ENCODE results near the gene UBL3. TPM values are rescaled to one million over a fixed set of nuclear protein-coding genes. Genes with fewer than 3 reads are reported as not detected.

UBL3 gene
- total RNA-seq, 1 experiment from 2014 or later: 19.0 TPM

DNA sequence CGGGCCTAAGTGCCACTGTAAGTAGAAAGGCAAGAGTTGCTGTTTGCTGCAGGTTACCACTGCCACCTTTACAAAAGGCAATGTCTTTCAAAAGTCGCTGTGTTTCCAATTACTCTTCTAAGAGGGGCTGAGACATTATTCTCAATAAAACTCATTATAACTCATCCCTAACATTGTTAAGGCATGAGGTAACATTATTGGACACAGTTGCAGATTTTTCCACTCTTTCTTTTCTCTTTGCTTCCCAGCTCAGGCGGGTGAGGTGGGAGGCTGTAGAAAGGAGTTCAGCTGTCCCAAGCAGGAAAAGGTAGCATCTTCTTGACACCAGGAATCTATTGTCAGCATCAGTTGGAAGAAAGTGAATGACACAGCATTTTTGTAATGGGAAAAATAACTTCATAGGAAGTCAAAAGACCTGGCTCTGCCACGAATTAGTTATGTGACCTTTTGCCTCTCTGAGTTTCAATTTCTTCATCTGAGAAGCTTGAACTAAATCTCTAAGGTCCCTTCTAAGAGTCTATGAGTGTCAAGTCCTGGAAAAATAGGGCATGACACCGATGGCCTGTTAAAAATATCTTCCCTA lies 2.1 kb upstream of the UBL3 start:
- H3K23ac ChIP-seq (ENCODE audit: insufficient read length, low read depth, low read length): no peak overlapping the region
- no peak overlapping the region for H2BK15ac ChIP-seq (ENCODE audit: low read depth, low read length)
- Mint-ChIP-seq H3K9me3 (no peaks in the 10 kb centered on the region; a peak in 1 of 5 replicates), H3K27me3 (ENCODE audit: low read depth) (no peaks in the 10 kb centered on the region; the same call in 1 of the 2 replicates), H3K36me3 (ENCODE audit: insufficient read depth in 1 of 3, low read depth in 3 of 3) (no peaks in the 10 kb centered on the region; a peak in 1 of 7 replicates), H3K4me3 (no peak overlapping the region), H3K4me1 (peaks cover 15 to 22% of the 10 kb centered on the region in 2 experiments), H3K27ac (no peak overlapping the region)
- H3K56ac ChIP-seq (ENCODE audit: insufficient read length, low read depth, low read length): no peak overlapping the region
- H4K8ac ChIP-seq (replicated peaks; ENCODE audit: insufficient read length, low read depth, low read length): no peak overlapping the region
- no peak overlapping the region for H3K18ac ChIP-seq (ENCODE audit: insufficient read length, low read depth, low read length)
- no peaks in the 10 kb centered on the region for H4K20me1 ChIP-seq (ENCODE audit: control insufficient read depth, insufficient read depth, insufficient read length)
- no peak overlapping the region for H3K4me2 ChIP-seq (ENCODE audit: insufficient read depth, insufficient read length, low read length)
- no peaks in the 10 kb centered on the region for H3K79me1 ChIP-seq (ENCODE audit: insufficient read depth, low read depth, low read length, poor library complexity, severe bottlenecking)
- WGBS (ENCODE audit: extremely low coverage, insufficient read length, low lambda C conversion rate): no CpG with 5 or more reads among the region's 5 CpGs
- H3K27me3 ChIP-seq (ENCODE audit: insufficient read depth, low read length): no peaks in the 10 kb centered on the region
- H3K4ac ChIP-seq (ENCODE audit: low read depth, low read length): no peak overlapping the region
- H4K5ac ChIP-seq (ENCODE audit: insufficient read length, low read depth, low read length): no peak overlapping the region
- H2AFZ ChIP-seq (ENCODE audit: low read length): no peak overlapping the region
- H4K91ac ChIP-seq (ENCODE audit: insufficient read length, low read depth, low read length): no peak overlapping the region
- no peak overlapping the region for H2BK20ac ChIP-seq (ENCODE audit: low read depth, low read length, poor library complexity, severe bottlenecking)
- TF ChIP-seq, protein P1, sequence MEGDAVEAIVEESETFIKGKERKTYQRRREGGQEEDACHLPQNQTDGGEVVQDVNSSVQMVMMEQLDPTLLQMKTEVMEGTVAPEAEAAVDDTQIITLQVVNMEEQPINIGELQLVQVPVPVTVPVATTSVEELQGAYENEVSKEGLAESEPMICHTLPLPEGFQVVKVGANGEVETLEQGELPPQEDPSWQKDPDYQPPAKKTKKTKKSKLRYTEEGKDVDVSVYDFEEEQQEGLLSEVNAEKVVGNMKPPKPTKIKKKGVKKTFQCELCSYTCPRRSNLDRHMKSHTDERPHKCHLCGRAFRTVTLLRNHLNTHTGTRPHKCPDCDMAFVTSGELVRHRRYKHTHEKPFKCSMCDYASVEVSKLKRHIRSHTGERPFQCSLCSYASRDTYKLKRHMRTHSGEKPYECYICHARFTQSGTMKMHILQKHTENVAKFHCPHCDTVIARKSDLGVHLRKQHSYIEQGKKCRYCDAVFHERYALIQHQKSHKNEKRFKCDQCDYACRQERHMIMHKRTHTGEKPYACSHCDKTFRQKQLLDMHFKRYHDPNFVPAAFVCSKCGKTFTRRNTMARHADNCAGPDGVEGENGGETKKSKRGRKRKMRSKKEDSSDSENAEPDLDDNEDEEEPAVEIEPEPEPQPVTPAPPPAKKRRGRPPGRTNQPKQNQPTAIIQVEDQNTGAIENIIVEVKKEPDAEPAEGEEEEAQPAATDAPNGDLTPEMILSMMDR (conservative IDR thresholded peaks at IDR 0.05): no peak
- no peak for DNase-seq
- H2BK120ac ChIP-seq (ENCODE audit: low read depth, low read length, poor library complexity, severe bottlenecking): no peak overlapping the region
- H3T11ph ChIP-seq (ENCODE audit: low read length): no peak overlapping the region
- H2BK12ac ChIP-seq (ENCODE audit: insufficient read length, low read depth, low read length): no peak overlapping the region
- no peak overlapping the region for H2BK5ac ChIP-seq (ENCODE audit: insufficient read length, low read length)
- no peak overlapping the region for H3K27ac ChIP-seq (ENCODE audit: insufficient read length, low read depth, low read length)
- H3K79me2 ChIP-seq (ENCODE audit: insufficient read depth, low read length): peaks cover 5% of the 10 kb centered on the region; the same call in 1 of the 2 replicates
- H3K4me1 ChIP-seq (ENCODE audit: insufficient read depth, low read length): peaks cover 2% of the 10 kb centered on the region; the same call in 1 of the 2 replicates
- H3K14ac ChIP-seq (ENCODE audit: insufficient read depth, low read length): no peak overlapping the region
- no peak overlapping the region for H2AK5ac ChIP-seq (ENCODE audit: insufficient read length, low read length)
- peaks cover 12% of the 10 kb centered on the region for H3K23me2 ChIP-seq (ENCODE audit: insufficient read length, low read depth, low read length, poor library complexity, severe bottlenecking)
- H3K9me3 ChIP-seq (ENCODE audit: control insufficient read depth, low read depth, low read length): no peaks in the 10 kb centered on the region
- H3K9ac ChIP-seq (ENCODE audit: extremely low read depth, insufficient read length, low read length): no peak overlapping the region
